Activated naive CD4-positive, alpha-beta T cell treated with anti-CD3 and anti-CD28 coated beads, Interleukin-2, amount 10 ng/mL, durations not matched to agents 7 days and 5 days (primary cell): Measurements from ENCODE around the gene CR1L.
A peak's percentile ranks its signal among the peaks of the same experiment; 100 is the strongest.
"Not testable (repeated sequence)": the region's sequence is repeated elsewhere in the genome, so short reads cannot be mapped to it uniquely, and the experiment has no call there.

Source experiments
- CTCF ChIA-PET: fragments of 350-600 bp; sonication (Branson Sonifier 250); formaldehyde crosslinking; loops from one replicate; lab custom pipeline; 2021; ENCODE audit warnings: antibody characterized with exemption; lab: Charles Lee
- DNase-seq: peaks from one replicate; pipeline ENCODE4 v3.0.0-alpha.2; 2020
- H3K27ac Mint-ChIP-seq: one replicate; pipeline ENCODE4 v1.8.0; 2021; ENCODE audit warnings: mild to moderate bottlenecking, moderate library complexity, mixed read lengths
- H3K27me3 Mint-ChIP-seq: one replicate; pipeline ENCODE4 v1.8.0; 2021; ENCODE audit warnings: mild to moderate bottlenecking, mixed read lengths
- H3K36me3 Mint-ChIP-seq: one replicate; pipeline ENCODE4 v1.8.0; 2021; ENCODE audit warnings: mixed read lengths
- H3K4me1 Mint-ChIP-seq: one replicate; pipeline ENCODE4 v1.8.0; 2021; ENCODE audit warnings: mixed read lengths
- H3K4me3 Mint-ChIP-seq: one replicate; pipeline ENCODE4 v1.8.0; 2021; ENCODE audit warnings: mild to moderate bottlenecking, moderate library complexity, mixed read lengths
- H3K9me3 Mint-ChIP-seq: one replicate; pipeline ENCODE4 v1.8.0; 2021; ENCODE audit warnings: mixed read lengths

The CR1L gene

GRCh38 chr1:207634293-207634692, 10.6 kb upstream of the CR1L start:
- H3K9me3 Mint-ChIP-seq, DNase-seq, H3K27ac Mint-ChIP-seq, H3K36me3 Mint-ChIP-seq, H3K4me3 Mint-ChIP-seq, CTCF ChIA-PET, H3K4me1 Mint-ChIP-seq: not testable (repeated sequence)
- H3K27me3 Mint-ChIP-seq = peaks cover 12% of the 10 kb centered on the region

- H3K36me3 Mint-ChIP-seq, H3K4me3 Mint-ChIP-seq, CTCF ChIA-PET: not testable (repeated sequence)
Observed at GRCh38 chr1:207635569-207636186, 9.3 kb upstream of the CR1L start.

GRCh38 chr1:207638487-207639145, 6.3 kb upstream of the CR1L start:
- H3K4me3 Mint-ChIP-seq, H3K9me3 Mint-ChIP-seq, H3K27ac Mint-ChIP-seq, DNase-seq, H3K4me1 Mint-ChIP-seq, CTCF ChIA-PET, H3K36me3 Mint-ChIP-seq: not testable (repeated sequence)
- H3K27me3 Mint-ChIP-seq = peaks cover 27% of the 10 kb centered on the region

More at GRCh38 chr1:207635569-207636186, 9.3 kb upstream of the CR1L start:
- H3K4me1 Mint-ChIP-seq, H3K27ac Mint-ChIP-seq, DNase-seq, H3K9me3 Mint-ChIP-seq: not testable (repeated sequence)
- peaks cover 19% of the 10 kb centered on the region for H3K27me3 Mint-ChIP-seq

DNA sequence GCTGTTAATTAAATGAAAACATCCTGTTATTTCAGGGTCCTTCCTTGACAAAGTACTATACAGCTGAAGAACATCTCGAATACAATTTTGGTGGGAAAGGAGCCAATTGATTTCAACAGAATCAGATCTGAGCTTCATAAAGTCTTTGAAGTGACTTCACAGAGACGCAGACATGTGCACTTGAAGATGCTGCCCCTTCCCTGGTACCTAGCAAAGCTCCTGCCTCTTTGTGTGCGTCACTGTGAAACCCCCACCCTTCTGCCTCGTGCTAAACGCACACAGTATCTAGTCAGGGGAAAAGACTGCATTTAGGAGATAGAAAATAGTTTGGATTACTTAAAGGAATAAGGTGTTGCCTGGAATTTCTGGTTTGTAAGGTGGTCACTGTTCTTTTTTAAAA, 5.6 kb upstream of the CR1L start:
- H3K27ac Mint-ChIP-seq, H3K36me3 Mint-ChIP-seq, CTCF ChIA-PET, H3K4me3 Mint-ChIP-seq, H3K4me1 Mint-ChIP-seq, H3K9me3 Mint-ChIP-seq, DNase-seq: not testable (repeated sequence)
- H3K27me3 Mint-ChIP-seq = peaks cover 25% of the 10 kb centered on the region

DNA sequence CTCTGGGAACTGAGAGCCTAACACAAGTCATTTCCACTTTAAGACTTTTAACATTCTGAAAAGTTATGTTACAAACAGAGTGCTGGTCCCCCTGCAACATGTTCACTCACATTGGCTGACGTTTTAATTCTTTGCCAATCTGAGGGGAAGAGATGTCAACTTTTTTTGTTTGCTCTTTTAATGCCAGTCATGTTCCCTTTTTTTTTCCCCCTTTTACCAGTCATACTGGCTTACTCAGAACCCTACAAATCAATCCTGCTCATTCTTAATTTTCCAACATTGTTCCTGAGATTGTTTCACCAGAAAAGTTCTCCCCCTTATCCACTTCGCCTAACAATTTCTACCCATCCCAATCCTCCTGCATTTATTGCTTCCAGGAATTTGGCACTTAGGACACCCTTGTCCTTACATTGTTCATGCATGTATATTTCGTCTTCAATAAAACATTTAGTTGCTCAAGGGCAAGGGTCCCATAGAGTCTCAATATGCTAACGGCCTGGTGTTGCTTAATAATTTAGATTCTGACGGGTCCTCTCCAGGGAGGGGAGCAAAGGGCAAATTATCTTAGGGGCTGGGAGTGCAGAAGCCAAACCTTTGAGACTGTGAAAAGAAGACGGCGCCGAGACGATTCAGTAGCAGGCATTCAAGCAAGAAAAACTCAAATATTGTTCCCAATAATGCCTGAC, 624 bp upstream of the CR1L start:
- no peak overlapping the region for H3K27ac Mint-ChIP-seq
- CTCF ChIA-PET = no interaction called here
- no peaks in the 10 kb centered on the region for H3K36me3 Mint-ChIP-seq
- peak overlapping the region; percentile 67 for H3K4me3 Mint-ChIP-seq
- H3K9me3 Mint-ChIP-seq = no peaks in the 10 kb centered on the region
- no peak for DNase-seq
- peaks cover 6% of the 10 kb centered on the region for H3K4me1 Mint-ChIP-seq
- peaks cover 59% of the 10 kb centered on the region for H3K27me3 Mint-ChIP-seq

DNA sequence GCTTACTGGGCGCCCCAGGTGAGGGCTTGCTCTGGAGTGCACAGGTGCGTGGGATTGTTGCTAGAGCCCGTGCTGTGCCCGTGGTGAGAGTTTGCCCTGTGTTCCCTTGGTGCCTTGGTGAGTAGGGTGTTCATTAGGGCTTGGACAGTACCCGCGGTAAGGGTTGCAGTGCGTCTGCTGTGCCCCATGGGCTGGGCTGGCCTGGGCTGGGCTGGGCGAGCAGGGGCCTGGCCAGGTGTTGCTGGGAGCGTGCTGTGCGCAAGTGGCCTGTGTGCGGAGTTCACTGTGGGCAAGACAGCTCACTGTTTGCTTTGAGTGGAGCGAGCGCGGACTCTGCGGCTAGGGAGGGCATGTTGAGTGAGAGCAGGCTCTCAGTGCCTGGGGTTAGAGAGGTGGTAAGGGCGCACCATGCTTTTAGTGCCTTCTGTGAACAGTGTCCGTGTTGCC, 725 bp downstream of the CR1L start:
- Mint-ChIP-seq H3K27ac (no peak overlapping the region), H3K27me3 (peaks cover 52% of the 10 kb centered on the region), H3K9me3 (no peaks in the 10 kb centered on the region), H3K4me3 (peak overlapping the region; percentile 67), H3K4me1 (peaks cover 6% of the 10 kb centered on the region), H3K36me3 (no peaks in the 10 kb centered on the region)
- CTCF ChIA-PET = no interaction called here
- no peak for DNase-seq

DNA sequence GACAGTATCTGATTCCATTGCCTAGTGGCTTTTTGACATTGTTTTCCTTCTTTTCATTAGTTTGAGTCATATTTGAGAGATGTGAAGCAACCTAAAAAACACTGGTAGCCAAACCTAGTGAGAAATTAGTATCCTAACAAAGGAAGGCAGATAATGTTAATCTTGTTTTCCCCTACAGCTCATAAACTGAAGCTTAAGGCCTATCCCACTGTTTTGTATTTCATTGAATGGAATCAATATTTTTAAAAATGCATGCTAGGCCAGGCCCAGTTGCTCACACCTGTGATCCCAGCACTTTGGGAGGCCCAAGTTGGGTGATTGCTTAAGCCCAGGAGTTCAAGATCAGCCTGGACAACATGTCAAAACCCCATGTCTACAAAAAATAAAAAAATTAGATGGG, 1.2 kb downstream of the CR1L start:
- CTCF ChIA-PET = no interaction called here

GRCh38 chr1:207646944-207647579, 2.1 kb downstream of the CR1L start:
- H3K9me3 Mint-ChIP-seq = no peaks in the 10 kb centered on the region
- H3K4me3 Mint-ChIP-seq = no peak overlapping the region
- peaks cover 6% of the 10 kb centered on the region for H3K4me1 Mint-ChIP-seq
- no peaks in the 10 kb centered on the region for H3K36me3 Mint-ChIP-seq
- CTCF ChIA-PET = no interaction called here
- peaks cover 48% of the 10 kb centered on the region for H3K27me3 Mint-ChIP-seq
- no peak for DNase-seq
- no peak overlapping the region for H3K27ac Mint-ChIP-seq

More for the DNA sequence above, 1.2 kb downstream of the CR1L start:
- Mint-ChIP-seq H3K27me3 (peaks cover 52% of the 10 kb centered on the region), H3K4me3 (peak overlapping the region; percentile 17), H3K27ac (no peak overlapping the region), H3K4me1 (peaks cover 6% of the 10 kb centered on the region), H3K36me3 (no peaks in the 10 kb centered on the region), H3K9me3 (no peaks in the 10 kb centered on the region)
- no peak for DNase-seq

DNA sequence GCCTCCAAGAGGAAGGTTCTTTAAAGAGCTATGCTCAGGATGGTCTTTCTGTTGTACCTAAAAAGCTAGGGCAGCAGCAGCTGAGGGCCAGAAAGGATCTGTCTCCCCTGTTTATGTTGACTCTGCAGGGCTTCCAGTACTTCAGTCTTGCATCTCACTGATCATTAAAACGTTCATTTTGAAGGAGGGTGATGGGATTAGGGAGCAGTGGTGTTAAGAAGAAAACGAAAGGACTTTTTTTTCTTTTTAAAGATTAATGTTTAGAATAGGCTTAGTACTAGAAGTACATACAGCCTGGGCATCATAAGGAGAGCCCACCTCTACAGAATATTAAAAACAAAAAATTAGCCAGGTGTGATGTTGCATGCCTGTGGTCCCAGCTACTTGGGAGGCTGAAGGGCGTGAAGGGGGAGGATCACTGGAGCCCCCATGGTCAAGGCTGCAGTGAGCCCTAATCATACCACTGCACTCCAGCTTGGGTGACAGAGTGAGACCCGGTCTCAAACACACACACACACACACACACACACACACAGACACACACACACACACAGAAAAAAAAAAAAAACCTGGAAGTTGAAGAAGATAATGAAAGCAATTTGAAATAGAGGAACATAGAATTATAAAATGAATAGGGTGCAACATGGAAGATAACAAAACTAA, 2.9 kb downstream of the CR1L start:
- no peak overlapping the region for H3K27ac Mint-ChIP-seq
- no peak overlapping the region for H3K4me3 Mint-ChIP-seq
- CTCF ChIA-PET = no interaction called here
- H3K27me3 Mint-ChIP-seq = peaks cover 43% of the 10 kb centered on the region
- peaks cover 6% of the 10 kb centered on the region for H3K4me1 Mint-ChIP-seq
- no peak for DNase-seq
- H3K9me3 Mint-ChIP-seq = no peaks in the 10 kb centered on the region
- H3K36me3 Mint-ChIP-seq = no peaks in the 10 kb centered on the region

DNA sequence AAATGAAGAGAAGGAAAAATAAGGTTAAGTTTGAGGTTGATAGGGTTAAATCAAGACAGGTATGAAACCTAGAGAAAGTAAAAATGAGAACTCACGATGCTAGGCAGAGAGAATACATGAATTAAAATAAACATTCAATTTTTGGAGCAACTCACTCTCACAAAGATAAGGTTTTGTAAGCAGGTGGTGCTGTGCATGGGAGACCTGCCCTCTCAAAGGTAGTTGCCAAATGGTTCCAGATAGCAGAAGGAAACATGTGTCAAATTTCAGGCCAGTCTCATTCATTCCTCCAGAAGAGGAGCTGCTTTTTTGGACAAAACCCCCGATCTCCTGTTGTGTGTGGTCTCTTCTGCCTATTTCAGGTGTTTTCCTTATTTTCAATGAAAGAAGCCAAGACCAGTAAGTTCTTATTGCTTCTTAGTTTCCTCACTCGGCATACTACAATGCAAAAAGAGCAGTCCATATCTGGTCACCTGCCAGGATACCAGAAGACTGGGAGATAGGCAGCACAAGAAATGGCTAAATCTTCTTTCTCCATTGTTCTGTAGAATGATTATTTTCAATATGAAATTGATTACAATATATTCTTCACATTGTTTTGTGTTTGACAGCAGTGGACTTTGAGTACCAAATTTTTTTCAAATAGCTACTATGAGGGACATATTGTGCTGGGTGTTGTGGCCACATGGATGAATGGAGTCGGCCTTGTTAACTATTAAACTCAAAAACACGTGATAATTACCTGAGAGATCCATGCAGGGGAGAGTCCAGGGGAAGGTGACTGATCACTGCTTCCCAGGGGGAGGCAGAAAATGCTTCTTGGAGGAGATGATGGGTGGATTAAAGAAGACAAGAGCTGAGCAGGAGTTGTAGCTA, 3.6 kb downstream of the CR1L start:
- Mint-ChIP-seq H3K9me3 (no peaks in the 10 kb centered on the region), H3K27me3 (peaks cover 43% of the 10 kb centered on the region), H3K36me3 (no peaks in the 10 kb centered on the region), H3K4me3 (no peak overlapping the region), H3K4me1 (peaks cover 6% of the 10 kb centered on the region), H3K27ac (no peak overlapping the region)
- CTCF ChIA-PET = interaction anchor here (1.2 kb wide), 1 partner anchor 28 kb away, joined by 3 read pairs; no protein-coding TSS in a partner anchor
- no peak for DNase-seq

DNA sequence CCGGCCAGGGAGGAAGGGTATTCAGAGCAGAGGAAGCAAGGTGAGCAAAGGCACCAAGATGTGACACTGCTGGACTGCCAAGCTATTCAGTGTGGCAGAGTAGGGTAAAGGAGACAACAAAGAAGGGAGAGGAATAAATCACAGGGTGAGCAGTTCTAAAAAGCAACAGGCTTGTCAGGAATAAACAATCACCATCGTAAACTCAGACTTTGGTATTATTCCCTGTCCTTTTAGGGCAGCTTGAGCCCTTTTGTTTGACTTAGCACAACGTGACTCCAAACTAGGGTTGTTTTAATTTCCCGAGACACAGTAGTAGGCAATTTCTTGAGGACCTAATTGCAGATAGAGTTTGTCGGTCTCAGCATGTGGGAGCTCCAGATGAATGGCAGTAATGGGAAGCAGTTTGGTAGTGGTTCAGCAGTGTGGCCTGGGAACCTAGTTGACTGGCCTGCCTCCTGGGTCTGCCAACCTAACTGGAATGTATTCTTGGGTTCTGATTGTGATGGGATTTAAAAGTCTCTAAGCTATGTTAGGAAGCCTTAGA, 4.3 kb downstream of the CR1L start:
- H3K4me1 Mint-ChIP-seq = peaks cover 4% of the 10 kb centered on the region
- H3K27ac Mint-ChIP-seq = no peak overlapping the region
- no peaks in the 10 kb centered on the region for H3K36me3 Mint-ChIP-seq
- no peak overlapping the region for H3K4me3 Mint-ChIP-seq
- CTCF ChIA-PET = interaction anchor here (1.2 kb wide), 1 partner anchor 29 kb away, joined by 3 read pairs; no protein-coding TSS in a partner anchor
- DNase-seq = no peak
- H3K9me3 Mint-ChIP-seq = no peaks in the 10 kb centered on the region
- H3K27me3 Mint-ChIP-seq = peaks cover 40% of the 10 kb centered on the region

GRCh38 chr1:207649865-207650580, 5.1 kb downstream of the CR1L start:
- H3K36me3 Mint-ChIP-seq = no peaks in the 10 kb centered on the region
- CTCF ChIA-PET = interaction anchor here (1.2 kb wide), 1 partner anchor 30 kb away, joined by 3 read pairs; no protein-coding TSS in a partner anchor
- no peaks in the 10 kb centered on the region for H3K9me3 Mint-ChIP-seq

More at GRCh38 chr1:207649865-207650580, 5.1 kb downstream of the CR1L start:
- Mint-ChIP-seq H3K27me3 (peaks cover 33% of the 10 kb centered on the region), H3K27ac (no peak overlapping the region), H3K4me1 (no peaks in the 10 kb centered on the region), H3K4me3 (no peak overlapping the region)
- DNase-seq = no peak
